Ovary (tissue), 9 donors: ENCODE measurements around the gene CHMP6. TPM values are rescaled to one million over a fixed set of nuclear protein-coding genes. Genes with fewer than 3 reads are reported as not detected.

Experiments
- DNase-seq, 5 donors: peaks; one replicate each; pipeline ENCODE4 v3.0.0-alpha.2; 2019 to 2020
- H3K27ac ChIP-seq, 2 donors: fragments of 200-600 bp; one replicate each; pipeline versions ENCODE4 v1.5.1 to v1.8.0; 2019 to 2022
- H3K27me3 ChIP-seq: fragments of 200-600 bp; one replicate; pipeline ENCODE4 v1.8.0; 2022
- H3K36me3 ChIP-seq: fragments of 200-600 bp; sonication (generic); one replicate; pipeline ENCODE4 v1.5.1; 2019
- H3K4me1 ChIP-seq: one replicate; pipeline ENCODE4 v1.8.1; 2013; ENCODE audit warnings: mild to moderate bottlenecking, moderate library complexity; ENCODE audit not compliant: insufficient read depth
- H3K4me3 ChIP-seq: fragments of 200-600 bp; sonication (generic); one replicate; pipeline ENCODE4 v1.5.1; 2017
- H3K9me3 ChIP-seq, 2 donors: fragments of 200-600 bp in 1 of 2; sonication (generic) in 1 of 2; one replicate each; pipeline versions ENCODE4 v1.5.1 to v1.8.1; 2013 to 2019; ENCODE audit warnings: mild to moderate bottlenecking in 1 of 2, moderate library complexity in 1 of 2
- EP300 ChIP-seq: sonication (generic); formaldehyde crosslinking; IDR thresholded peaks from one replicate; pipeline ENCODE4 v1.6.1; 2017; ENCODE audit warnings: antibody characterized with exemption
- POLR2A ChIP-seq: fragments of 450-650 bp; IDR thresholded peaks from one replicate; pipeline ENCODE4 v1.6.1; 2017; ENCODE audit warnings: antibody characterized with exemption, mild to moderate bottlenecking, moderate library complexity
- WGBS, 3 donors: extraction: QIAGEN DNeasy Blood & Tissue Kit in 1 of 3; methylation state at CpG; one replicate each; pipeline versions ENCODE4 v1.1.5 to v1.1.7; 2013 to 2017; 5-methylcytosine and 5-hydroxymethylcytosine counted together
- intact Hi-C, 4 donors: fragments of 100-400 bp; cut with DNase I; formaldehyde crosslinking; loops; one replicate each; pipeline versions ENCODE4 v1.11.0 to v1.15.1; 2022 to 2023
- polyA plus RNA-seq, 2 donors: library from polyadenylated mRNA; stranded (reverse); fragments of 200-250 nt in 1 of 2; fragments of 350-450 nt in 1 of 2; fragmentation: Illumina TruSeq in 1 of 2; extraction: RNeasy Lipid Tissue Mini Kit (QIAGEN cat#74804) in 1 of 2; gene quantifications; one replicate each; pipeline ENCODE4 v1.2.3, GENCODE V29; 2013 to 2014
- total RNA-seq, 7 donors: library from RNA; depleted of rRNA in 2 of 7; stranded (reverse); fragments of >200 nt in 2 of 7; fragmentation: NEBNext Ultra II Directional in 3 of 7; extraction: Animal tissue kit (Norgen Biotek cat#: 25700) in 3 of 7; gene quantifications; one replicate each; pipeline versions ENCODE4 v1.1.0 to v1.2.4, GENCODE V29; 2016 to 2023
- TF ChIP-seq, protein P1 (sequence below), 3 donors: fragments of 450-650 bp in 2 of 3; fragments of 200-600 bp in 1 of 3; IDR thresholded peaks; one replicate each; pipeline versions ENCODE4 v1.5.1 to v1.8.0; 2016 to 2022; ENCODE audit warnings: antibody characterized with exemption in 3 of 3, mild to moderate bottlenecking in 1 of 3
- donor health status: DM: no; HTN: no; CAD: no; lungs with moderate emphysema.
- donor health status: DM: no; HTN: no; CAD: no.
- donor health status: Bipolar disorder and iron deficiency.
- donor health status: DM: yes; HTN: yes; CAD: no.
- donor health status: DM: no; HTN: no; CAD: no.
- donor health status: DM: yes; HTN: yes; CAD: no.

The CHMP6 gene
- total and polyA plus RNA-seq, 9 donors, result 18.5 to 29.7 (median 26.5) TPM

- Histone ChIP-seq H3K27ac (no peak overlapping the region), H3K4me1 (no peaks in the 10 kb centered on the region), H3K4me3 (no peak overlapping the region), H3K27me3 (no peaks in the 10 kb centered on the region), H3K36me3 (no peaks in the 10 kb centered on the region), H3K9me3 (no peaks in the 10 kb centered on the region)
- no peak for DNase-seq
- intact Hi-C loops, result loop anchor here in 1 of 4 donors (10.0 kb wide), 1 partner anchor 112 kb away; no protein-coding TSS in a partner anchor
- WGBS, 3 donors, result 86 to 91% (median 90%) methylated on average over 4 of the region's 4 CpGs
- no peak for TF ChIP-seq EP300
- TF ChIP-seq, protein P1, sequence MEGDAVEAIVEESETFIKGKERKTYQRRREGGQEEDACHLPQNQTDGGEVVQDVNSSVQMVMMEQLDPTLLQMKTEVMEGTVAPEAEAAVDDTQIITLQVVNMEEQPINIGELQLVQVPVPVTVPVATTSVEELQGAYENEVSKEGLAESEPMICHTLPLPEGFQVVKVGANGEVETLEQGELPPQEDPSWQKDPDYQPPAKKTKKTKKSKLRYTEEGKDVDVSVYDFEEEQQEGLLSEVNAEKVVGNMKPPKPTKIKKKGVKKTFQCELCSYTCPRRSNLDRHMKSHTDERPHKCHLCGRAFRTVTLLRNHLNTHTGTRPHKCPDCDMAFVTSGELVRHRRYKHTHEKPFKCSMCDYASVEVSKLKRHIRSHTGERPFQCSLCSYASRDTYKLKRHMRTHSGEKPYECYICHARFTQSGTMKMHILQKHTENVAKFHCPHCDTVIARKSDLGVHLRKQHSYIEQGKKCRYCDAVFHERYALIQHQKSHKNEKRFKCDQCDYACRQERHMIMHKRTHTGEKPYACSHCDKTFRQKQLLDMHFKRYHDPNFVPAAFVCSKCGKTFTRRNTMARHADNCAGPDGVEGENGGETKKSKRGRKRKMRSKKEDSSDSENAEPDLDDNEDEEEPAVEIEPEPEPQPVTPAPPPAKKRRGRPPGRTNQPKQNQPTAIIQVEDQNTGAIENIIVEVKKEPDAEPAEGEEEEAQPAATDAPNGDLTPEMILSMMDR (IDR thresholded peaks at IDR 0.05), result no peak
- no peak for TF ChIP-seq POLR2A
Measured at GRCh38 chr17:80977172-80977571, 14.5 kb upstream of the CHMP6 start.

DNA sequence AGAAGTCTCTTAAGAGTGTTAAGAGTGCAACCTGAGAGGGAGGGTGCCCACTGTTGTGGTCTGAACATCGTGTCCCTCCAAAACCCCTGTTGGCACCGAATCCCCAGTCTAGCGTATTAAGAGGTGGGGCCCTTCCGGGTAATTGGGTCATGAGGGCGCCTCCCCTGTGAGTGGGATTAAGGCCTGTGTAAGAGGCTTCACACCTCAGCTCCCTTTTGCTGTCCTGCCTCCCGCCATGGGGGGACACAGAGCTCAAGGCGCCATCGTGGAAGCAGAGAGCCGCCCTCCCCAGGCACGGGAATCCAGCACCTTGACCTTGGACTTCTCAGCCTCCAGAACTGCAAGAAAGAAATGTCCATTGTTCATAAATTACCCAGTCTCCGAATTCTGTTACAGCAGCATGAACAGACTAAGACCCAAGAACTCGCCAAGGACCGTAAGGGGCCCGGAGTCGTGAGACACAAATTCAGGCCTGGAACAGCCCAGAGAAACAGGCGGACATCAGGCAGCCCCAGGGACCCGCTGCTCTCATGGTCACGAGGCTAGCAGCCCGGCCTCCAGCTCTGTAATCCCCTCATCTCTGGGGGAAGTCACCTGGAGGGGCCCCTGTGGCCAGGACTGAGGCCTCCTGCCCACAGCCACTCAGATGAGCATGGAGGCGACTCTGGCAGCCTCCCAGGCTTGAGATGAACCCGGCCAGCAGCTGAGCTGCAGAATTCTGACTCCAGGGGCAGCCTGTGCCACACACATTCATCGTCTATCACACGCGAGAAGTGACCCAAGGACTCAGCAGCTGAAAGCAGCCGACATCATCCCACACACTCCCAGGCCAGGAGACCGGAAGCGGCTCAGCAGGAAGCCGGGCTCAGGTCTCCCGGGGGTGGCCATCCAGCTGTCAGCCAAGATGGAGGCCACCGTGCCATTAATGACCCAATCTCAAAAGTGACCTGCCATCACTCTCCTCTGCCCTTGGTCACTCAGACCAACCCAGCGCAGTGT lies 12.8 kb upstream of the CHMP6 start:
- no peaks in the 10 kb centered on the region for H3K4me1 ChIP-seq
- H3K27me3 ChIP-seq, result no peaks in the 10 kb centered on the region
- TF ChIP-seq POLR2A, result no peak
- no peak for TF ChIP-seq EP300
- TF ChIP-seq, protein P1 (IDR thresholded peaks at IDR 0.05), result no peak
- no peak overlapping the region for H3K27ac ChIP-seq
- intact Hi-C loops, result loop anchor here in 1 of 4 donors (10.0 kb wide), 1 partner anchor 114 kb away; no protein-coding TSS in a partner anchor
- no peaks in the 10 kb centered on the region for H3K36me3 ChIP-seq
- DNase-seq, result peak in 1 of 5 donors; percentile 9
- no peak overlapping the region for H3K4me3 ChIP-seq
- 70 to 72% (median 71%) methylated on average over 29 to 31 of the region's 31 CpGs for WGBS, 3 donors
- H3K9me3 ChIP-seq, result no peaks in the 10 kb centered on the region

DNA sequence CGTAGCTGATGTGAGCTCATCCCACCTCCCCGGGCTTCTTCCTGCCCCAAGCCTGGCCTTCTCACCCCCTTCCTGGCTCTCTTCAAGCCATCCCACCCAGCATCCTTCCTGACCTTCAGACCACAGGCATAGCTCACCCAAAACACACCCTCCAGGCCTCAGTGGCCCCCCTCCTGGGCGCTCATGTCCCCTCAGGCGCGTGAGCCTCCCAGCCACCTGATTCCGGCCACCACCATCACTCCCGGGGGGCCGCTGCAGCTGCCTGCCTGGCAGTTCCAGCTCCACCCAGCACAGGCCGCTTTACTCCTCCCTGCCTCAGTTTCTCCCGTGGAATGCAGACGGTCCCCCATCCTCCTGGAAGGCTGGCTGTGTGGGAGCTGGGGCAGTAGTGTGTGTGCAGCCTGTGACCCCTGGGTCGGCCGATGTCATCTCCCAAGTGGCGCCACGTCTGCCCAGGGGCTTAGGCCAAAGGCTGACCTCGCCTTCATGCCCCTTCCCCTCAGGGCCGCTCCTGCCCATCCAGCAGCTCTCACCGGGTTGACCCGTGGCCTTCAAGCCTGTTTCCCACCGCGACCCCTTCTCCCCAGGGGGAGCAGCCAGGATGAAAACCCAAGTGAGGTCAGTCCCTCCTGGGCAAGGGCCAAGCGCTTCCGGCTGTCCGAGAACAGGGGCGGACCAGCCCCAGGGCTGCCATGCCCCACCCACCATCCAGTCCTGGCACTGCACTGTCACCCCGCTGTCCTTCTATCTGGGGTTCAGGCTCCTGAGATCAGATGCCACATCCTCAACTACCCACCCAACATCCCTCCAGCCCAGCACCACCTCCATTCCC lies 11.9 kb upstream of the CHMP6 start:
- no peaks in the 10 kb centered on the region for H3K9me3 ChIP-seq
- intact Hi-C loops, result loop anchor here in 3 of 4 donors (2.0 to 10.0 kb wide), 4 partner anchors 105 to 553 kb away; no protein-coding TSS in a partner anchor
- no peaks in the 10 kb centered on the region for H3K36me3 ChIP-seq
- no peak for DNase-seq
- no peaks in the 10 kb centered on the region for H3K27me3 ChIP-seq
- H3K27ac ChIP-seq, result no peak overlapping the region
- no peak for TF ChIP-seq EP300
- TF ChIP-seq POLR2A, result no peak
- TF ChIP-seq, protein P1 (IDR thresholded peaks at IDR 0.05), result no peak
- WGBS, 3 donors, result 72 to 76% (median 74%) methylated on average over 25 to 26 of the region's 26 CpGs
- H3K4me3 ChIP-seq, result no peak overlapping the region
- no peaks in the 10 kb centered on the region for H3K4me1 ChIP-seq

- DNase-seq, result no peak
- no peak overlapping the region for H3K4me3 ChIP-seq
- no peak overlapping the region for H3K27ac ChIP-seq
- H3K27me3 ChIP-seq, result no peaks in the 10 kb centered on the region
- H3K4me1 ChIP-seq, result no peaks in the 10 kb centered on the region
- 47 to 55% (median 49%) methylated on average over 7 of the region's 7 CpGs for WGBS, 3 donors
- H3K36me3 ChIP-seq, result no peaks in the 10 kb centered on the region
- intact Hi-C loops, result loop anchor here in 3 of 4 donors (2.0 to 10.0 kb wide), 3 partner anchors 106 to 554 kb away; no protein-coding TSS in a partner anchor
- H3K9me3 ChIP-seq, result no peaks in the 10 kb centered on the region
- TF ChIP-seq, protein P1 (IDR thresholded peaks at IDR 0.05), result no peak
- TF ChIP-seq POLR2A (no peak), EP300 (no peak)
Measured at GRCh38 chr17:80980397-80981061, 11.1 kb upstream of the CHMP6 start.
